Measurements from ENCODE around the gene TIMM17B. TPM values are rescaled to one million over a fixed set of nuclear protein-coding genes. Genes with fewer than 3 reads are reported as not detected.

The TIMM17B gene
- total RNA-seq, 3 donors from 2014 or later (not counting 1 experiment from before 2014, with no cell fraction given) = 40.3 to 45.6 (median 44.5) TPM

GRCh38 chrX:48918301-48918642 is 20.7 kb upstream of the TIMM17B start:
- no peak for TF ChIP-seq CTCF (IDR thresholded peaks at IDR 0.05)
- intact Hi-C loops (cut with micrococcal nuclease) = loop anchor here (5.0 to 10.0 kb wide), 3 partner anchors 87 to 124 kb away; partner anchors contain the start of genes GRIPAP1, HDAC6 and TFE3
- Histone ChIP-seq H3K27ac (ENCODE audit: low read length) (peak overlapping the region; percentile 90), H3K9me3 (ENCODE audit: control insufficient read depth, insufficient read depth, low read length) (no peaks in the 10 kb centered on the region), H3K36me3 (ENCODE audit: control insufficient read depth, insufficient read depth, low read length) (peaks cover 40% of the 10 kb centered on the region), H3K4me3 (ENCODE audit: low read length) (peak overlapping the region; percentile 91), H3K27me3 (ENCODE audit: control insufficient read depth, insufficient read depth, low read length) (no peaks in the 10 kb centered on the region), H3K4me1 (ENCODE audit: control insufficient read depth, insufficient read depth, low read length) (peaks cover 77% of the 10 kb centered on the region)
- Mint-ChIP-seq H3K4me3 (peak overlapping the region; percentile 91), H3K9me3 (no peaks in the 10 kb centered on the region), H3K36me3 (no peaks in the 10 kb centered on the region), H3K4me1 (peaks cover 44 to 55% of the 10 kb centered on the region in 2 donors), H3K27ac (peak overlapping the region; percentile 96 to 99), H3K27me3 (ENCODE audit: low read depth in 2 of 2) (peaks cover 0 to 6% of the 10 kb centered on the region in 2 donors)
- DNase-seq = no peak
- ATAC-seq = no peak
- 0% methylated on average over 21 of the region's 23 CpGs for WGBS (ENCODE audit: insufficient coverage)

GRCh38 chrX:48917139-48918001 is 19.8 kb upstream of the TIMM17B start:
- peak overlapping the region; percentile 91 for H3K4me3 Mint-ChIP-seq
- no peaks in the 10 kb centered on the region for H3K9me3 Mint-ChIP-seq
- Histone ChIP-seq H3K4me3 (ENCODE audit: low read length) (peak overlapping the region; percentile 91), H3K36me3 (ENCODE audit: control insufficient read depth, insufficient read depth, low read length) (peaks cover 45% of the 10 kb centered on the region), H3K4me1 (ENCODE audit: control insufficient read depth, insufficient read depth, low read length) (peaks cover 74% of the 10 kb centered on the region), H3K27ac (ENCODE audit: low read length) (peak overlapping the region; percentile 90), H3K9me3 (ENCODE audit: control insufficient read depth, insufficient read depth, low read length) (no peaks in the 10 kb centered on the region), H3K27me3 (ENCODE audit: control insufficient read depth, insufficient read depth, low read length) (no peaks in the 10 kb centered on the region)
- TF ChIP-seq CTCF (IDR thresholded peaks at IDR 0.05) = peak; percentile 76
- 5% methylated on average over 24 of the region's 27 CpGs for WGBS (ENCODE audit: insufficient coverage)
- peaks cover 48 to 53% of the 10 kb centered on the region in 2 donors for H3K4me1 Mint-ChIP-seq
- peaks cover 0 to 6% of the 10 kb centered on the region in 2 donors for H3K27me3 Mint-ChIP-seq (ENCODE audit: low read depth in 2 of 2)
- peak; percentile 45 to 72 (median 58) for ATAC-seq
- H3K27ac Mint-ChIP-seq = peak overlapping the region; percentile 96 to 99
- DNase-seq = peak; percentile 85 to 92
- no peaks in the 10 kb centered on the region for H3K36me3 Mint-ChIP-seq
- intact Hi-C loops (cut with micrococcal nuclease) = loop anchor here (1.0 to 10.0 kb wide), 4 partner anchors 87 to 269 kb away; partner anchors contain the start of genes GRIPAP1, HDAC6 and TFE3

GRCh38 chrX:48914593-48915493 is 17.3 kb upstream of the TIMM17B start:
- no peak for ATAC-seq
- peaks cover 0 to 13% of the 10 kb centered on the region in 2 donors for H3K27me3 Mint-ChIP-seq (ENCODE audit: low read depth in 2 of 2)
- WGBS (ENCODE audit: insufficient coverage) = 88% methylated on average over 8 of the region's 13 CpGs

More at GRCh38 chrX:48914593-48915493, 17.3 kb upstream of the TIMM17B start:
- Mint-ChIP-seq H3K9me3 (no peaks in the 10 kb centered on the region), H3K4me3 (peak overlapping the region; percentile 53), H3K36me3 (no peaks in the 10 kb centered on the region), H3K4me1 (peaks cover 51 to 57% of the 10 kb centered on the region in 2 donors), H3K27ac (peak overlapping the region; percentile 65 to 97)
- intact Hi-C loops (cut with micrococcal nuclease) = loop anchor here (5.0 to 10.0 kb wide), 3 partner anchors 90 to 127 kb away; partner anchors contain the start of genes GRIPAP1, HDAC6 and TFE3
- no peak for DNase-seq
- Histone ChIP-seq H3K9me3 (ENCODE audit: control insufficient read depth, insufficient read depth, low read length) (no peaks in the 10 kb centered on the region), H3K4me3 (ENCODE audit: low read length) (no peak overlapping the region), H3K27ac (ENCODE audit: low read length) (no peak overlapping the region), H3K27me3 (ENCODE audit: control insufficient read depth, insufficient read depth, low read length) (no peaks in the 10 kb centered on the region), H3K36me3 (ENCODE audit: control insufficient read depth, insufficient read depth, low read length) (peaks cover 45% of the 10 kb centered on the region), H3K4me1 (ENCODE audit: control insufficient read depth, insufficient read depth, low read length) (peaks cover 63% of the 10 kb centered on the region)
- no peak for TF ChIP-seq CTCF (IDR thresholded peaks at IDR 0.05)

Measured in natural killer cell (primary cell).